Tibial artery (tissue), 4 donors: Measurements from ENCODE around the gene BRSK2.

Source experiments
- DNase-seq, 2 donors: peaks; one replicate each; pipeline ENCODE4 v3.0.0-alpha.2; 2019
- H3K27ac ChIP-seq, 2 donors: fragments of 200-600 bp; sonication (generic) in 1 of 2; 1 replicate in 1 of 2; 2 replicates in 1 of 2; pipeline ENCODE4 v1.5.1; 2018 to 2019; ENCODE audit warnings: mild to moderate bottlenecking in 1 of 2
- H3K27me3 ChIP-seq, 2 donors: fragments of 200-600 bp; sonication (generic) in 1 of 2; one replicate each; pipeline versions ENCODE4 v1.5.1 to v1.6.0; 2016 to 2019
- H3K36me3 ChIP-seq, 3 donors: fragments of 200-600 bp; sonication (generic) in 2 of 3; one replicate each; pipeline ENCODE4 v1.5.1; 2016 to 2019; ENCODE audit warnings: mild to moderate bottlenecking in 2 of 3
- H3K4me1 ChIP-seq, 4 donors: fragments of 200-600 bp; sonication (generic) in 2 of 4; 1 replicate in 3 of 4; 2 replicates in 1 of 4; pipeline ENCODE4 v1.5.1; 2016 to 2019
- H3K4me3 ChIP-seq, 2 donors: fragments of 200-600 bp; sonication (generic) in 1 of 2; 1 replicate in 1 of 2; 2 replicates in 1 of 2; pipeline ENCODE4 v1.5.1; 2018 to 2019; ENCODE audit warnings: mild to moderate bottlenecking in 2 of 2
- H3K9me3 ChIP-seq, 3 donors: fragments of 200-600 bp; sonication (generic) in 1 of 3; one replicate each; pipeline ENCODE4 v1.5.1; 2016 to 2019
- intact Hi-C: fragments of 100-400 bp; cut with DNase I; formaldehyde crosslinking; loops from one replicate; pipeline ENCODE4 v1.15.0; 2023; ENCODE audit warnings: low total_unique reads
- TF ChIP-seq, protein P1 (sequence below), 2 experiments: fragments of 200-600 bp in 1 of 2; fragments of 450-650 bp in 1 of 2; IDR thresholded peaks; one replicate each; pipeline ENCODE4 v1.5.1; 2017 to 2019; ENCODE audit warnings: antibody characterized with exemption in 2 of 2, mild to moderate bottlenecking in 1 of 2, moderate library complexity in 1 of 2

The BRSK2 gene

DNA sequence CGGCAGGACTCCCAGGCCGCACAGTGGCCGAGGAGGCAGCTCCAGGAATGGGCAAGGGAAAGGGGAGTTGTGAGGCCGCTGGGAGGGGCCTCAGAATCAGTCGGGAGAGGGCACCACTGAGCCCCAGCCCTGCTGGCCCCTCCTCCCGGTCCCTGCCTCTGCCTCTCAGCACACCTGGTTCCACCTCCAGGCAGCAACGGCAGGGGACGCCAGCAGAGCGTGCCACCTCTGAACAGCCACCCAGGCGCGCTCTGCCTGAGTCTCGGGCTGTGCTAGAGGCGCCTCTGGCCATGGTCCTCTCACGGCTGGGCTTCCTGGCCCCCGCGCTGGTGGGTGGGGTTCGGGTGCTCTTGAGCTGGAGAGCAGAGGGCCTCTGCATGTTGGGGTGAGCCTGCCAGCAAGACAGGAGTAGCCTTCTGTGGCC lies 63.9 kb downstream of the BRSK2 start:
- H3K4me3 ChIP-seq = no peak overlapping the region
- intact Hi-C loops = loop anchor here (2.0 to 10.0 kb wide), 2 partner anchors 61 to 121 kb away; partner anchors contain the start of gene DUSP8
- no peaks in the 10 kb centered on the region for H3K9me3 ChIP-seq
- no peaks in the 10 kb centered on the region for H3K36me3 ChIP-seq
- H3K27me3 ChIP-seq = peaks cover 0 to 41% of the 10 kb centered on the region in 2 donors
- DNase-seq = no peak
- no peak overlapping the region for H3K27ac ChIP-seq
- H3K4me1 ChIP-seq = peaks cover 0 to 40% (median 17%) of the 10 kb centered on the region in 4 donors
- TF ChIP-seq, protein P1, sequence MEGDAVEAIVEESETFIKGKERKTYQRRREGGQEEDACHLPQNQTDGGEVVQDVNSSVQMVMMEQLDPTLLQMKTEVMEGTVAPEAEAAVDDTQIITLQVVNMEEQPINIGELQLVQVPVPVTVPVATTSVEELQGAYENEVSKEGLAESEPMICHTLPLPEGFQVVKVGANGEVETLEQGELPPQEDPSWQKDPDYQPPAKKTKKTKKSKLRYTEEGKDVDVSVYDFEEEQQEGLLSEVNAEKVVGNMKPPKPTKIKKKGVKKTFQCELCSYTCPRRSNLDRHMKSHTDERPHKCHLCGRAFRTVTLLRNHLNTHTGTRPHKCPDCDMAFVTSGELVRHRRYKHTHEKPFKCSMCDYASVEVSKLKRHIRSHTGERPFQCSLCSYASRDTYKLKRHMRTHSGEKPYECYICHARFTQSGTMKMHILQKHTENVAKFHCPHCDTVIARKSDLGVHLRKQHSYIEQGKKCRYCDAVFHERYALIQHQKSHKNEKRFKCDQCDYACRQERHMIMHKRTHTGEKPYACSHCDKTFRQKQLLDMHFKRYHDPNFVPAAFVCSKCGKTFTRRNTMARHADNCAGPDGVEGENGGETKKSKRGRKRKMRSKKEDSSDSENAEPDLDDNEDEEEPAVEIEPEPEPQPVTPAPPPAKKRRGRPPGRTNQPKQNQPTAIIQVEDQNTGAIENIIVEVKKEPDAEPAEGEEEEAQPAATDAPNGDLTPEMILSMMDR (IDR thresholded peaks at IDR 0.05) = peak; percentile 45 to 48

- no peaks in the 10 kb centered on the region for H3K36me3 ChIP-seq
- H3K9me3 ChIP-seq = no peaks in the 10 kb centered on the region
- intact Hi-C loops = loop anchor here (10.0 kb wide), 1 partner anchor 120 kb away; the partner anchor contains the start of gene DUSP8
- H3K4me1 ChIP-seq = peaks cover 0 to 48% (median 26%) of the 10 kb centered on the region in 4 donors
- TF ChIP-seq, protein P1 (IDR thresholded peaks at IDR 0.05) = no peak
- no peak overlapping the region for H3K27ac ChIP-seq
- H3K27me3 ChIP-seq = peaks cover 0 to 31% of the 10 kb centered on the region in 2 donors
- DNase-seq = no peak
- H3K4me3 ChIP-seq = no peak overlapping the region
Observed at GRCh38 chr11:1454576-1454975, 64.8 kb downstream of the BRSK2 start.

GRCh38 chr11:1455032-1455762 lies 65.5 kb downstream of the BRSK2 start:
- Histone ChIP-seq H3K27ac (no peak overlapping the region), H3K9me3 (no peaks in the 10 kb centered on the region), H3K4me1 (peaks cover 0 to 54% (median 32%) of the 10 kb centered on the region in 4 donors), H3K27me3 (peaks cover 0 to 25% of the 10 kb centered on the region in 2 donors), H3K4me3 (no peak overlapping the region), H3K36me3 (no peaks in the 10 kb centered on the region)
- no peak for DNase-seq
- intact Hi-C loops = loop anchor here (5.0 to 10.0 kb wide), 2 partner anchors 120 to 148 kb away; partner anchors contain the start of genes DUSP8 and TOLLIP
- TF ChIP-seq, protein P1 (IDR thresholded peaks at IDR 0.05) = no peak

- no peak overlapping the region for H3K4me3 ChIP-seq
- DNase-seq = no peak
- TF ChIP-seq, protein P1 (IDR thresholded peaks at IDR 0.05) = no peak
- no peak overlapping the region for H3K27ac ChIP-seq
- H3K27me3 ChIP-seq = peaks cover 0 to 20% of the 10 kb centered on the region in 2 donors
- intact Hi-C loops = loop anchor here (5.0 to 10.0 kb wide), 2 partner anchors 119 to 148 kb away; partner anchors contain the start of genes DUSP8 and TOLLIP
- H3K9me3 ChIP-seq = no peaks in the 10 kb centered on the region
- peaks cover 0 to 55% (median 34%) of the 10 kb centered on the region in 4 donors for H3K4me1 ChIP-seq
- H3K36me3 ChIP-seq = no peaks in the 10 kb centered on the region
Observed at GRCh38 chr11:1455763-1456060, 66.0 kb downstream of the BRSK2 start.

DNA sequence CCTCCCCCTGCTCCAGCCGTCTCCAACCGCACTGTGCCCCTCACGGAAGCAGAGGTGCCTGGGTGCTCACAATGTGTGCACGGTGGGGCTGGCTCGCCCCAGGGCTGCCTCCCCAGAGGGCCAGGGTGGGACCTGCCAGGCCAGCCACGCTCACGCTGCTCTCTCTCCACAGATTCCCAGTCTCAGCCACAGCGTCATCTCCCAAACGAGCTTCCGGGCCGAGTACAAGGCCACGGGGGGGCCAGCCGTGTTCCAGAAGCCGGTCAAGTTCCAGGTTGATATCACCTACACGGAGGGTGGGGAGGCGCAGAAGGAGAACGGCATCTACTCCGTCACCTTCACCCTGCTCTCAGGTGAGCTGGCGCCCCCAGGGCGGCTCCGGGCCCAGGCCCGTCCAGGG lies 66.4 kb downstream of the BRSK2 start:
- no peak overlapping the region for H3K27ac ChIP-seq
- TF ChIP-seq, protein P1 (IDR thresholded peaks at IDR 0.05) = no peak
- no peaks in the 10 kb centered on the region for H3K36me3 ChIP-seq
- H3K9me3 ChIP-seq = no peaks in the 10 kb centered on the region
- DNase-seq = no peak
- H3K4me3 ChIP-seq = no peak overlapping the region
- peaks cover 0 to 15% of the 10 kb centered on the region in 2 donors for H3K27me3 ChIP-seq
- peaks cover 0 to 59% (median 38%) of the 10 kb centered on the region in 4 donors for H3K4me1 ChIP-seq
- intact Hi-C loops = loop anchor here (5.0 to 10.0 kb wide), 2 partner anchors 119 to 149 kb away; partner anchors contain the start of genes DUSP8 and TOLLIP
